Activated naive CD4-positive, alpha-beta T cell treated with anti-CD3 and anti-CD28 coated beads, Interleukin-2, amount 50 U/mL, for 72 hours (primary cell): ENCODE results near the gene MPV17. TPM values are rescaled to one million over a fixed set of nuclear protein-coding genes. Genes with fewer than 3 reads are reported as not detected.
"Not testable (repeated sequence)": the region's sequence is repeated elsewhere in the genome, so short reads cannot be mapped to it uniquely, and the experiment has no call there.

Experiments used
- ATAC-seq, 2 donors: fragments of 150-1000 bp; cut with Tn5 transposase; 2 replicates each; pipeline ENCODE4 v1.10.0; 2021; ENCODE audit warnings: mild to moderate bottlenecking in 2 of 2, moderate library complexity in 2 of 2
- DNase-seq, 2 donors: peaks; one replicate each; pipeline ENCODE4 v3.0.0; 2021 to 2022; ENCODE audit warnings: low spot score in 2 of 2
- H3K27ac Mint-ChIP-seq, 2 donors: one replicate each; pipeline ENCODE4 v1.8.0; 2022; ENCODE audit warnings: mild to moderate bottlenecking in 2 of 2, mixed read lengths in 2 of 2
- H3K36me3 Mint-ChIP-seq, 2 donors: one replicate each; pipeline ENCODE4 v1.8.0; 2022; ENCODE audit warnings: mixed read lengths in 2 of 2
- H3K9me3 Mint-ChIP-seq, 2 donors: one replicate each; pipeline ENCODE4 v1.8.0; 2022; ENCODE audit warnings: mixed read lengths in 2 of 2
- total RNA-seq, 2 donors: library from RNA; stranded (reverse); gene quantifications; one replicate each; pipeline ENCODE4 v1.2.3, GENCODE V29; 2022

Gene MPV17
- total RNA-seq, 2 donors from 2014 or later: 90.1 to 111 TPM

- no peak for DNase-seq
- no peak overlapping the region for H3K27ac Mint-ChIP-seq
- H3K36me3 Mint-ChIP-seq: no peaks in the 10 kb centered on the region
- ATAC-seq: no peak
- no peaks in the 10 kb centered on the region for H3K9me3 Mint-ChIP-seq
Observed at GRCh38 chr2:27284996-27285395, 37.9 kb downstream of the MPV17 start.

GRCh38 chr2:27282892-27283291 lies 40.0 kb downstream of the MPV17 start:
- Mint-ChIP-seq H3K27ac (no peak overlapping the region), H3K36me3 (no peaks in the 10 kb centered on the region), H3K9me3 (no peaks in the 10 kb centered on the region)
- ATAC-seq (no peak), DNase-seq (no peak)

- DNase-seq (no peak), ATAC-seq (no peak)
- peak within 1 kb of the TSS in 1 of 2 donors; percentile 64 for H3K27ac Mint-ChIP-seq
- H3K36me3 Mint-ChIP-seq: no peaks in the 10 kb centered on the region
- H3K9me3 Mint-ChIP-seq: no peaks in the 10 kb centered on the region
Observed at GRCh38 chr2:27281855-27282559, 40.9 kb downstream of the MPV17 start, which contains the start of gene TRIM54. TRIM54 (plus strand) TSS chr2:27282429; CDS start chr2:27282732, 303 bp downstream.

- DNase-seq: no peak
- no peak overlapping the region for H3K27ac Mint-ChIP-seq
- ATAC-seq: no peak
- H3K36me3 Mint-ChIP-seq: no peaks in the 10 kb centered on the region
- H3K9me3 Mint-ChIP-seq: no peaks in the 10 kb centered on the region
Observed at GRCh38 chr2:27281442-27281841, 41.5 kb downstream of the MPV17 start.

- no peaks in the 10 kb centered on the region for H3K36me3 Mint-ChIP-seq
- no peak overlapping the region for H3K27ac Mint-ChIP-seq
- DNase-seq (no peak), ATAC-seq (no peak)
- no peaks in the 10 kb centered on the region for H3K9me3 Mint-ChIP-seq
Observed at GRCh38 chr2:27280826-27281225, 42.1 kb downstream of the MPV17 start.

- no peak overlapping the region for H3K27ac Mint-ChIP-seq
- no peaks in the 10 kb centered on the region for H3K36me3 Mint-ChIP-seq
- no peak for ATAC-seq
- no peaks in the 10 kb centered on the region for H3K9me3 Mint-ChIP-seq
- no peak for DNase-seq
Observed at GRCh38 chr2:27278010-27278409, 44.9 kb downstream of the MPV17 start.

GRCh38 chr2:27275211-27276150 lies 47.4 kb downstream of the MPV17 start, which contains the start of gene DNAJC5G:
DNAJC5G (plus strand) TSS chr2:27275433; CDS start chr2:27276729, 1,296 bp downstream.
- DNase-seq (no peak), ATAC-seq (no peak)
- no peak within 1 kb of the TSS for H3K27ac Mint-ChIP-seq

GRCh38 chr2:27272537-27273522 lies 50.1 kb downstream of the MPV17 start:
- H3K27ac Mint-ChIP-seq, DNase-seq, H3K9me3 Mint-ChIP-seq, H3K36me3 Mint-ChIP-seq: not testable (repeated sequence)
- ATAC-seq: peak in 1 of 2 donors; percentile 31

More at GRCh38 chr2:27275211-27276150, 47.4 kb downstream of the MPV17 start, which contains the start of gene DNAJC5G:
- H3K9me3 Mint-ChIP-seq: no peaks in the 10 kb centered on the region
- no peaks in the 10 kb centered on the region for H3K36me3 Mint-ChIP-seq

GRCh38 chr2:27271631-27272340 lies 51.1 kb downstream of the MPV17 start:
- ATAC-seq (no peak), DNase-seq (no peak)
- Mint-ChIP-seq H3K36me3 (no peaks in the 10 kb centered on the region), H3K27ac (no peak overlapping the region), H3K9me3 (no peaks in the 10 kb centered on the region)

GRCh38 chr2:27270670-27271069 lies 52.2 kb downstream of the MPV17 start:
- no peak for ATAC-seq
- H3K36me3 Mint-ChIP-seq: no peaks in the 10 kb centered on the region
- H3K27ac Mint-ChIP-seq: no peak overlapping the region
- no peak for DNase-seq
- no peaks in the 10 kb centered on the region for H3K9me3 Mint-ChIP-seq

GRCh38 chr2:27270131-27270530 lies 52.8 kb downstream of the MPV17 start:
- Mint-ChIP-seq H3K9me3 (no peaks in the 10 kb centered on the region), H3K36me3 (no peaks in the 10 kb centered on the region), H3K27ac (peak overlapping the region in 1 of 2 donors; percentile 32)
- DNase-seq: no peak
- no peak for ATAC-seq

GRCh38 chr2:27268296-27268695 lies 54.6 kb downstream of the MPV17 start:
- H3K36me3 Mint-ChIP-seq, H3K27ac Mint-ChIP-seq, H3K9me3 Mint-ChIP-seq, DNase-seq, ATAC-seq: not testable (repeated sequence)

GRCh38 chr2:27265536-27265870 lies 57.4 kb downstream of the MPV17 start:
- no peak for ATAC-seq
- H3K27ac Mint-ChIP-seq: no peak overlapping the region

GRCh38 chr2:27264753-27265535 lies 58.0 kb downstream of the MPV17 start:
- ATAC-seq (peak; percentile 46 to 78), DNase-seq (peak; percentile 47 to 67)
- Mint-ChIP-seq H3K27ac (no peak overlapping the region), H3K36me3 (peaks cover 5% of the 10 kb centered on the region in 2 donors), H3K9me3 (no peaks in the 10 kb centered on the region)

More at GRCh38 chr2:27265536-27265870, 57.4 kb downstream of the MPV17 start:
- H3K36me3 Mint-ChIP-seq: peaks cover 5% of the 10 kb centered on the region in 2 donors
- DNase-seq: no peak
- H3K9me3 Mint-ChIP-seq: no peaks in the 10 kb centered on the region

- Mint-ChIP-seq H3K9me3 (no peaks in the 10 kb centered on the region), H3K36me3 (peaks cover 5% of the 10 kb centered on the region in 2 donors), H3K27ac (no peak overlapping the region)
- DNase-seq (peak in 1 of 2 donors; percentile 16), ATAC-seq (peak; percentile 44 to 64)
Observed at GRCh38 chr2:27264253-27264752, 58.6 kb downstream of the MPV17 start.
